HuH-7 (cell line): ENCODE results near the gene SLC4A4.
A peak's percentile ranks its signal among the peaks of the same experiment; 100 is the strongest.

Source experiments
- DNase-seq: peaks from one replicate; pipeline ENCODE4 v3.0.0; 2011; ENCODE audit warnings: low spot score

The SLC4A4 gene

GRCh38 chr4:71540749-71541269, 202.0 kb downstream of the SLC4A4 start:
- DNase-seq: no peak

- no peak for DNase-seq
Observed at GRCh38 chr4:71541541-71541940, 202.7 kb downstream of the SLC4A4 start.

DNA sequence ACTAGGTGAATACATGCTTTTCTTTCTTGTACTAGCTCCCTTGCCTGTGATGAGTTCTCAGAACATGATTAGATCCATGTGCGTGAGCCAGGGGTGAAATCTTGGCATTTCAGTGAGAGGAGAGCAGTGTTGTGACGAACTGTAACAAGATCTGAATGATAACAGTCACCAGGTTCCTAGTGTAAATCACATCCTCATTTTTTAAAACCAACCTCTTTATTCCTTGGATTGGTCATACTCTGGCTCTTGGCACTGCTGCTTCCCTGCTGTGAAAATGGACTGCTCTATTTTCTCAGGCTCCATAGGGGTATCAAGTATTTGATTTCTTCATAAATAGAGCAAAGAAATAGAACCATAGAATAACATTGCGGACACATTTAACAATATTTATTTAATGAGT, 206.3 kb downstream of the SLC4A4 start:
- DNase-seq: no peak

DNA sequence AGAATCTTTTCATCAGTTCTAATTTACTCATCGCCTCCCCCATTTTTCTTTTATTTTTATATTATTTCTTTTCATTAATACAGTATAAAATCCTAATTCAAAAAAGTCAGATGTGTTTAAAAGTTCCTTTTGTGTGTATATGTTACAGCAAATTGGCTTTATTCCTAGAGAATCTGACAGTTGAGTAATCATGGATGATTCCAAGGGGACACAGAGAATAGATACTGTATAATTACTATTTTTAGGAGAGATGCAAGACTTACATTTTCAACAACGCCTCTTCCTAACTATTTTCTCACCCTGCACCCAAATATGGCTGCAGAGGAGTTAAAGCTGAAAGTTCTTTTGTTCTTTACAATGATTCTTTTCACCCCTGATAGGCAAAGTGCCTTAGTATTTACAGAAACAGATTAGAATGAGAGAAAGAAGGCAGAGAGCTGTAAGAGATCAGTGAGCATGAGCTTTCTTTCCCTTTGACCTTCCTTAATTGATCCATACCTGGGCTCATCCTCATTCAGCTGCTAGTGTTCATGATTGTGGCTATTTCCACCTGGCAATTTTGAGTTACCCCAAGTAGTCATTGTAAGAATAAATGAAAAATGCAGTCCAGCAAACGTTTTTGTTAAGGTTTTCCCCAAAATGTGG, 210.8 kb downstream of the SLC4A4 start:
- no peak for DNase-seq

DNA sequence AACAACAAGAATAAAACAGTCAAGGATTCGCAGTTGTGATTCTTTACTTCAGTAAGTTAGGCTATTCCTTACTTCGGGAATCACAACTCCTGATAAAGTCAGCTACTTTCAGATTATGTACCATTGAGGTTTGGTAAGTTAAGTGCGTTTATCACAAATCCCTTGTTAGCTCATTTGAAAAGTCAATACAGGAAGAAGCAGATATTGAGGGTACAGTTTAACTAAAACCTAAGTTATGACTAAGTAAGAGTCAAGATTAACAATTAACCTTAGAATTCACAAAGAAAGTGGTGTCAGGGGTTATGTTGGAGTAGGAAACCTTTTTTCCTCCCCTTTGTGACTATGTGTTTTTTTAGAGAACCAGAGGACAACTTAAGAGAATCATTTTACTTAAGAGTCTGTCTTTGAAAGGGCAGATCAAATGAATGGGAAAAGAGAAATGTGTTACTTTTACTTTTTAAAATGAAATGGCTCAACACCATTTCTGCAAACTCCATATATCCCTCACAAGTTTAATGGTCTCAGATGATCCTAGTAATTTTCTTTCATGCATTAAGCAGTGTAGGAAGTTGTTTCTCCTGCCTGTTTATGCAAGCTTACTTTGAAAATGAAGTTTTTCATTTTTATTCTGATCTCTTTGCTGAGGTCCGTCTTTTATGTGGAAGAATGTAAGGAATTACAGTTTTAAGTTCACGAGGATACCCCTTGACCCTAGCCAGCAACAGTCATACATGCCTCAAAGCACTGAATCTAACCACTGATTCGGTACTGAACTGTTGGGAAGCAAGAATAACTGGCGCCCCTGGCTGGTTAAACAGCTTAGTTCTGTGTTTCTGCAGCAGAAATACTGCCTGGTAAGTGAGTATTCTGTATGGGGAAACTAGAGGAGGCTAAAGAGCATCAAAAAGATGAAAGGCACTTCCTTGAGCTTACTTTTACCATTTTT, 211.7 kb downstream of the SLC4A4 start:
- no peak for DNase-seq

GRCh38 chr4:71553605-71554004, 214.8 kb downstream of the SLC4A4 start:
- peak; percentile 9 for DNase-seq

DNA sequence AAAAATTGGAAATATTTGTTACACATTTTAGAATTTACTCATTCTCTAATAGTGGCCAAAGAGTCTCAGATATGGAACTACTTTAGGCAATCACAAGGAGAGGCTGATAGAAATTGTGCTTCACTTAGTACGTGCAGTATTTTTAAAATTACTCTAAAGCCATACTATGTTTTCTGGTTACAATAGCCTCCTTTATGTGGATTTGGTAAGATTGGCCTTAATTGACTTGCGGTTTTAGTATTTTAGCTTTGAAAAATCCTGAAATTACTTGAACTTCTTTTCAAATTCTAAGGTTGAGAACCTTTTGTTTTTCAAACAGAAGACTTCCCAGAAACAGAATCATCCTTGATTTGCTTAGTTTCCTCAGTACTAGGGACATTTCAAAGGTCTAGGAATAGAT, 215.2 kb downstream of the SLC4A4 start:
- DNase-seq: no peak

GRCh38 chr4:71558248-71558647, 219.4 kb downstream of the SLC4A4 start:
- DNase-seq: no peak

DNA sequence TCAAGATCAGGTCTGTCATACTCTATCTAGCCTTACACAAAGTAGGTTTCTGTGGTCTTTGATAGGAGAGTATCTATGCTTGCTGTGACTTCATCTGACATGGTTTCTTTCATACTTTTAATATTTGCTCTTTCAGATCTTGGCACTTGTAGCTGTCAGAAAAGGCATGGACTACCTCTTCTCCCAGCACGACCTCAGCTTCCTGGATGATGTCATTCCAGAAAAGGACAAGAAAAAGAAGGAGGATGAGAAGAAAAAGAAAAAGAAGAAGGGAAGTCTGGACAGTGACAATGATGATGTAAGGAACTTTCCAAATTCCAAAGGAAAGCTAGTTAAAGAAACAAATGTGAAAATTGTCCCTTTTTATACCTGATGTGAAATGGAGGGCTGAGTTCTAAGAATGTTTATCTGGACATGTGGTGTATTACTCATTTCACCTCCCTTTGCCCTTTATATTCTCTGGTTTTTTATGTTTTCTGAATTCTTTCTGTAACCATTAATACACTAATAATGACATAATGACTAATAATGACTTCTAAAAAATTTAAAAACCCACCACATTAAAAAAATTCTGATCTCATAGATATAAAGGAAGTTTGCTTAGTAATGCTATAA, 221.2 kb downstream of the SLC4A4 start:
- DNase-seq: no peak

DNA sequence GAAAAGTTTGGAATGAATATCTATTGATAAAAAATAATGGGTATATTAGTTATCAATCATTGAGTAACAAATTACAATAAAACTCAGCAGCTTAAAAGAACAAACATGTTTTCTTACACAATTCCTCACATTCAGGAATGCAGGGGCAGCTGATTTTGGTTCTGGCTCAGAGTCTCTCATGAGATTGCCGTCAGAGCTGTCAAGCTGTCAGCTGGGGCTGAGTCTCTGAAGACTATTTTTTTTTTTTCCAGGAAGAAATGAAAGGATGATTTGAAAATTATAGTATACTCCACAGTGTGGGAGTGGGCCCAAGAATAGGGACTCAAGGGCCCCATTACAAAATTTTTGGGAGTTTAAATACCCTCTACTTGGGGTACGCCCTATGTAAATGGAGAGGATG, 226.0 kb downstream of the SLC4A4 start:
- no peak for DNase-seq

GRCh38 chr4:71566856-71567255, 228.0 kb downstream of the SLC4A4 start:
- DNase-seq: no peak

GRCh38 chr4:71568131-71568530, 229.3 kb downstream of the SLC4A4 start:
- DNase-seq: no peak

DNA sequence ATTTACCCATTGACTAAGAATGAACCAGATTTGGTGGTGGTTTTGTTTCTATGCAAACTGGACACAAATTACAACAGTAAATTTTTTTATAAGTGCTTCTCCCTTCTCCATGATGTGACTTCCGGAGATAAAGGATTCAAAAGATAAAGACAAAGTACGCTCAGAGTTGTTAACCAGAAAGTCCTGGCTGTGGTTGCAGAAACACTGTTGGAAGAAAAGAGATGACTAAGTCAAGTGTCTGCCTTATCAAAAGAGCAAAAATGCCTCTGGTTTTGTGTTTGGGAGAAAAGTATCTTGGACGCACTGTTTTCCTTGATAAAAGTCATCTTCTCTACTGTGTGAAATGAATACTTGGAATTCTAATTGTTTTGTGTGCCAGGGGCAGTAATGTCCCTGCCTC, 231.7 kb downstream of the SLC4A4 start:
- DNase-seq: no peak

DNA sequence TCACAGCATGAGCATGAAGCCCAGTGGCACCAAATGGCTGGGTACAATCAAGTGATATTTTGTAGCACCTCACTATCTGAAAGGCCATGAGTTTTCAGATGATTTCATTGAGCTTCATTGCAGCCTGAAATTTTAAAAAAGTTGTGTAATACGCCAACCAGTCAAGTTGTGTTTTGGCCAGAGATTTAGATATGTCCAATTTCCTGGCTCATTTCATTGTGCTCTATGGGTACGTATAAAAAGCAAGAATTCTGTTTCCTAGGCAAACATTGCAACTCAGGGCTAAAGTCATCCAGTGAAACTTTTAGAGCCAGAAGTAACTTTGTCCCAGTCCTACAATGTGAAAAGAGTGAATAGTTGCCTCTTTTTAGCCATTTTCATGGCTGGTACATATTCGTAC, 232.5 kb downstream of the SLC4A4 start:
- DNase-seq: no peak

DNA sequence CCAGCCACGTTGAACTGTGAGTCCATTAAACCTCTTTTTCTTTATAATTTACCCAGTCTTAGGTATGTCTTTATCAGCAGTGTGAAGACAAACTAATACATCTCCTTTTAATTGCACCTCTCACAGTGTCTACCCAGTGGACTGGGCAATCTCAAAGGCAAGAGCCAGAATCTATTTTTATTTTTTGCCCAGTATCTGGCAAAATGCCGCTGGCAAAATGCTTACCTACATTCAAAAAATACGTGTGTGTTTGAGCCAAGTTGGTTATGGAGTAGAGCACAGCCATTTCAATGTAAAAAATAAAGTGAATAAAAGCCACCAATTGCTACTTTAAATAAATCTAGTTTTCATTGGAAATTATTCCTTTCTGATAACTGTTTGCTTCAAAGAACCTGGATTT, 245.2 kb downstream of the SLC4A4 start:
- DNase-seq: no peak

DNA sequence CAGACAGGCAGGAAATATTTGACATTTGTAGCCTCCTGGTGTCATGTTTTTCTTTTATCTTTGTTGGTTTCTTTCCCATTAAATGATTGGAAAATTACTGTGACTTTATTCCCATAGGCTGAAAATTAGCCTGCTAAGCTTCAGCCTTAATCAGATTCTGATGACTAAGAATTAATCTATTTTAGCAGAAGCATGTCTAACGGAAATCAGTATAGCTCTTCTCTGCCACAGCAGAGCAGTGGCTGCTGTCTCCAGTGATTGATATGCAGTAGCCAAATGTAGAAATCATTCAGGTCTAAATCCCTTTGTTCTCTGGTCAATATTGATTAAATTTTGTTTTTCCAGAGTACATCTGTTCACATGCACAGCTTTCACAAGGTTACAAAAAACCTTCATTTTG, 245.8 kb downstream of the SLC4A4 start:
- DNase-seq: no peak

DNA sequence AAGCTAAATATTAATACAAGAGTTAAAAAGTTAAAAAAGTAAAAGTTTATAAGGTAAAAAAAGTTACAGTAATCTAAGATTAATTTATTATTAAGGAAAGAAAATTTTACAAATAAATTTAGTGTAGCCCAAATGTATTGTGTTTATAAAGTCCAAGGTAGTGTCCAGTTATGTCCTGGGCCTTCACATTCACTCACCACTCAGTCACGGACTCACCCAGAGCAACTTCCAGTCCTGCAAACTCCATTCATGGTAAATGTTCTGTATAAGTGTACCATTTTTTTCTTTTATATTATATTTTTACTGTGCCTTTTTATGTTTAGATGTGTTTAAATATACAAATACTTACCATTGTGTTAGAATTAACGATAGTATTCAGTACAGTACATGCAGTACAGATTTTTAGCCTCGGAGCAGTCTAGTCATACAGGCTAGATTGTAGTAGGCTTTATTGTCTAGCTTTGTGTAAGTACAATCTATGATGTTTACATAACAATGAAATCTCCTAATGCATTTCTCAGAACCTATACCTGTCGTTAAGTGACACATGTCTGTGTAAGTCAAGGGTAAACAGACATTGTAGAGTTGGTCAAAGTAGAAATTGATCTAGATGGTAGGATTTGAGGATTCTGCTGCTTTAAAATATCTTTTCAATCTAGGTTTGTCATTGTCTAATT, 247.4 kb downstream of the SLC4A4 start:
- no peak for DNase-seq

DNA sequence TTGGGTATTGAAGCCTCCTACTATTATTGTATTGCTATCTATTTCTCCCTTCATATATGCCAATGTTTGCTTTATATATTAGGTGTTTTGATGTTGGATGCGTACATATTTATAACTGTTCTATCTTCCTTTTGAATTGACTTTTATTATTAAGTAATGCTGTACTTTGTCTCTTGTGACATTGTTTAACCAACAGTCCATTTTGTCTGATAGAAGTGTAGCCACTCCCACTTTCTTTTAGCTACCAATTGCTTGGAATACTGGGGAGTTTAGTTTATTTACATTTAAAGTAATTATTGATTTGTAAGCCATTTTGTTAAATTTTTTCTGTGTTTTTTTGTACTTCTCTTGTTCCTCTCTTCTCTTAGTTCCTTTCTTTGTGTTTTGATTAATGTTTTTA, 249.2 kb downstream of the SLC4A4 start:
- DNase-seq: no peak

DNA sequence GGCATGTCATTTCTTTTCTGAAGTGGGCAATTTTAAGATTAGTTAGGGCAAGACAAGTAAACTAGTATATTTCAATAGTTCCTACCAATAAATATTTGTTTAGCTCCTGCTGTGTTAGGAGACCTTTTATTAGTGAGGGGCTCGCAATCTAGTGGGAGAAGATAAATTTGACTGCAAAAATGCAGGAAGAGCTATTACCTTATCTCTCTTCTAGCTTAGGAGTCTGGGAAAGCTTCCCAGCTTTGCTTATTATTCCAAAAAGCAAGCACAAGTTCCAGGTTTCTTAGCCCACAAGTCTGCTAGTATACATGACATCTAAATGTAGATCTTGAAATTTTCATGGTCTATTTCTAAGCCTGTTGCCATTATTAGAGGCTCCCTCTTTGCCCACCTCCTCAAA, 254.0 kb downstream of the SLC4A4 start:
- no peak for DNase-seq

DNA sequence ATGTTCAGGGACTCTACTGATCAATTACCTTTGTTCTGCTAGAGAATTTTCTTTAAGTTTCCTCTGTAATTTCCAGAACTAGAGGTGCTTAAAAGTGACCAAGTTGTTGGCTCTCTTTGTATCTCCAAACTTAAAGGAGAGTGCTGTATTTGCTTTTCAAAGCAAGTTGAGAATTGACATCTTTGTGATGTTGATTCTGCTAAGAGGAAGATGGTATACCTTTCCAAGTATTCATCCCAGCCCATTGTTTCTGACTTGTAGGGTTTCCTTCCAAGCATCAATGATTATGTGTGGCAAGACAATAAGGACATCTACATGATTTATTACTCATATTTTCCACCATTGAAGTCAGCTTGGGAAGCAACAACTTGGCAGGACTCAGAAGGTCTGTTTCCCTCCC, 254.5 kb downstream of the SLC4A4 start:
- DNase-seq: no peak

GRCh38 chr4:71595576-71596108, 256.8 kb downstream of the SLC4A4 start:
- DNase-seq: no peak

- DNase-seq: no peak
Observed at GRCh38 chr4:71599578-71599977, 260.8 kb downstream of the SLC4A4 start.
